PC-9 (cell line): ENCODE measurements around the gene TTC23.

Experiments used
- EZH2 ChIP-seq: fragments of 200-600 bp; sonication (generic); IDR thresholded peaks from 2 replicates; pipeline ENCODE4 v1.8.0; 2017; ENCODE audit warnings: antibody characterized with exemption, low read depth
- TF ChIP-seq, protein P1 (sequence below): fragments of 200-600 bp; sonication (generic); conservative IDR thresholded peaks from 2 replicates; pipeline ENCODE4 v1.6.1; 2017; ENCODE audit warnings: mixed run types, antibody characterized with exemption, mild to moderate bottlenecking, moderate library complexity

- TF ChIP-seq, protein P1, sequence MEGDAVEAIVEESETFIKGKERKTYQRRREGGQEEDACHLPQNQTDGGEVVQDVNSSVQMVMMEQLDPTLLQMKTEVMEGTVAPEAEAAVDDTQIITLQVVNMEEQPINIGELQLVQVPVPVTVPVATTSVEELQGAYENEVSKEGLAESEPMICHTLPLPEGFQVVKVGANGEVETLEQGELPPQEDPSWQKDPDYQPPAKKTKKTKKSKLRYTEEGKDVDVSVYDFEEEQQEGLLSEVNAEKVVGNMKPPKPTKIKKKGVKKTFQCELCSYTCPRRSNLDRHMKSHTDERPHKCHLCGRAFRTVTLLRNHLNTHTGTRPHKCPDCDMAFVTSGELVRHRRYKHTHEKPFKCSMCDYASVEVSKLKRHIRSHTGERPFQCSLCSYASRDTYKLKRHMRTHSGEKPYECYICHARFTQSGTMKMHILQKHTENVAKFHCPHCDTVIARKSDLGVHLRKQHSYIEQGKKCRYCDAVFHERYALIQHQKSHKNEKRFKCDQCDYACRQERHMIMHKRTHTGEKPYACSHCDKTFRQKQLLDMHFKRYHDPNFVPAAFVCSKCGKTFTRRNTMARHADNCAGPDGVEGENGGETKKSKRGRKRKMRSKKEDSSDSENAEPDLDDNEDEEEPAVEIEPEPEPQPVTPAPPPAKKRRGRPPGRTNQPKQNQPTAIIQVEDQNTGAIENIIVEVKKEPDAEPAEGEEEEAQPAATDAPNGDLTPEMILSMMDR: no peak
- no peak for TF ChIP-seq EZH2
These were observed 63.8 kb downstream of the TTC23 start for GRCh38 chr15:99185414-99186130.
